ENCODE measurements around the gene BCAR3. TPM values are rescaled to one million over a fixed set of nuclear protein-coding genes. Genes with fewer than 3 reads are reported as not detected.

The BCAR3 gene
- total RNA-seq, 1 donor from 2014 or later: 11.7 TPM

DNA sequence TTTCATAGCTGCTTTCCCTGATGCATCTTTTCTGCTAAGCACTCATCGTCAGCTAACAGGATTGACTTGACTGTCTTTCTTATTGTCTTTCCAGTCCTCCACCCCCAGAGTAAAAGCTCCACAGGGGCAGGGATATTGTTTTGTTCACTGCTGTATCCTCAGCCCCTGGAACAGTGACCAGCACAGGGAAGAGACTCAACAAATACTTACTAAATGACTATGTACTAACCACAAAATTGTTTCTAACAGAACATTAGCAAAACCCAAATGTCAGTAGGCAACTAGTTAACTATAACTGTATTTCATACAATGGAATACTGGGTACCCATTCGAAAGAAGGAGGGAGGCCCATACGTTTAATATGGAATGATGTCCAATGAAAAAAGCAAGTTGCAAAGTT, 53.0 kb downstream of the BCAR3 start:
- H3K4me1 ChIP-seq: no peaks in the 10 kb centered on the region
- Mint-ChIP-seq H3K27ac (no peak overlapping the region), H3K36me3 (peaks cover 9% of the 10 kb centered on the region), H3K4me1 (peaks cover 20% of the 10 kb centered on the region), H3K27me3 (ENCODE audit: insufficient read depth, low read depth) (no peaks in the 10 kb centered on the region), H3K4me3 (no peak overlapping the region), H3K9me3 (no peaks in the 10 kb centered on the region)
- no peaks in the 10 kb centered on the region for H3F3A ChIP-seq (ENCODE audit: low read depth)
- no peaks in the 10 kb centered on the region for H3K36me3 ChIP-seq
- H4K20me1 ChIP-seq (ENCODE audit: low read depth): no peaks in the 10 kb centered on the region
- H3K4me3 ChIP-seq: no peak overlapping the region
- H2AFZ ChIP-seq (replicated peaks): no peak overlapping the region
- no peak overlapping the region for H3K9ac ChIP-seq
- TF ChIP-seq, protein P1, sequence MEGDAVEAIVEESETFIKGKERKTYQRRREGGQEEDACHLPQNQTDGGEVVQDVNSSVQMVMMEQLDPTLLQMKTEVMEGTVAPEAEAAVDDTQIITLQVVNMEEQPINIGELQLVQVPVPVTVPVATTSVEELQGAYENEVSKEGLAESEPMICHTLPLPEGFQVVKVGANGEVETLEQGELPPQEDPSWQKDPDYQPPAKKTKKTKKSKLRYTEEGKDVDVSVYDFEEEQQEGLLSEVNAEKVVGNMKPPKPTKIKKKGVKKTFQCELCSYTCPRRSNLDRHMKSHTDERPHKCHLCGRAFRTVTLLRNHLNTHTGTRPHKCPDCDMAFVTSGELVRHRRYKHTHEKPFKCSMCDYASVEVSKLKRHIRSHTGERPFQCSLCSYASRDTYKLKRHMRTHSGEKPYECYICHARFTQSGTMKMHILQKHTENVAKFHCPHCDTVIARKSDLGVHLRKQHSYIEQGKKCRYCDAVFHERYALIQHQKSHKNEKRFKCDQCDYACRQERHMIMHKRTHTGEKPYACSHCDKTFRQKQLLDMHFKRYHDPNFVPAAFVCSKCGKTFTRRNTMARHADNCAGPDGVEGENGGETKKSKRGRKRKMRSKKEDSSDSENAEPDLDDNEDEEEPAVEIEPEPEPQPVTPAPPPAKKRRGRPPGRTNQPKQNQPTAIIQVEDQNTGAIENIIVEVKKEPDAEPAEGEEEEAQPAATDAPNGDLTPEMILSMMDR (IDR thresholded peaks at IDR 0.05): no peak
- TF ChIP-seq EZH2 (IDR thresholded peaks at IDR 0.05): no peak
- TF ChIP-seq EZH2phosphoT487 (IDR thresholded peaks at IDR 0.05): no peak
- no peak overlapping the region for H3K4me2 ChIP-seq
- H3K27me3 ChIP-seq: no peaks in the 10 kb centered on the region
- DNase-seq (ENCODE audit: low spot score): no peak
- no peak overlapping the region for H3K27ac ChIP-seq
- H3K79me2 ChIP-seq (ENCODE audit: low read depth): peaks cover 4% of the 10 kb centered on the region
- no peaks in the 10 kb centered on the region for H3K9me3 ChIP-seq (ENCODE audit: low read depth)

DNA sequence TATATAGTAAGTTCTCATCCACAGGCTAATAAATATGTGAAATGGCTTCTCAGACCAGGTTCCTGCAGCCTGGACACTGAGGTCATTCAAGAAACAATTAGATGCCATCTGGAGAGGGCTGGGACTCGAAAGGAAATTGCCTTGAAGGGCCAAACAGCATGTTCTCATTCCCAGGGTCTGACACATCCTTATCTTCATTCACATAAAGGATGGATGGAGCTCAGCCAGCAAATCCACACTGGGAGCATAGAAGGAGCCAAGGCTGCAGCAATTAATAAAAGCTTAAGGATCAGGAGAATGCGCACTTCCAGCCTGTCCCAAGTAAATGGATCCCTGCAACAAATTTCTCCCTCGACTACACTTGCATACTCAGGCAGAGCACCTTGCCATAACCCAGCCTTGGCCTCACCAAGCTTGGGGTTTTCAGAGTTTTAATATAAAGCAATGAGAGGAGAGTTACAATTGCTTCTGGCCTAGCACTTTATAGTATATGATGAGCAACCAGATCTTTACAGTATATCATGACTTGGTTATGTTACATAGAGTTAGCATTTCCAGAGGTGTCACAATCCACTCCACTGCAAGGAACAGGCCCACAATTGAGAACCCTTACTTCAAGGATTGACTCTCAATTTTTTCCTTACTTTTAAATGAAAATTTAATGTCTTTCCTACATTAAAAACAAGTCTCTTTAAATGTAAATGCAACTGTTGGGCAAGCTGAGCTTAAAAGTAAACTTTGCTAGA, 55.9 kb downstream of the BCAR3 start:
- no peaks in the 10 kb centered on the region for H3F3A ChIP-seq (ENCODE audit: low read depth)
- no peaks in the 10 kb centered on the region for H4K20me1 ChIP-seq (ENCODE audit: low read depth)
- no peaks in the 10 kb centered on the region for H3K27me3 ChIP-seq
- DNase-seq (ENCODE audit: low spot score): no peak
- no peak overlapping the region for H3K27ac ChIP-seq
- no peak for TF ChIP-seq EZH2phosphoT487 (IDR thresholded peaks at IDR 0.05)
- no peak for TF ChIP-seq EZH2 (IDR thresholded peaks at IDR 0.05)
- TF ChIP-seq, protein P1 (IDR thresholded peaks at IDR 0.05): no peak
- H2AFZ ChIP-seq (replicated peaks): no peak overlapping the region
- H3K27ac Mint-ChIP-seq: peak overlapping the region; percentile 44
- H3K36me3 ChIP-seq: no peaks in the 10 kb centered on the region
- H3K9ac ChIP-seq: no peak overlapping the region
- H3K79me2 ChIP-seq (ENCODE audit: low read depth): peaks cover 4% of the 10 kb centered on the region
- H3K9me3 ChIP-seq (ENCODE audit: low read depth): no peaks in the 10 kb centered on the region
- peaks cover 23% of the 10 kb centered on the region for H3K4me1 Mint-ChIP-seq
- H3K27me3 Mint-ChIP-seq (ENCODE audit: insufficient read depth, low read depth): no peaks in the 10 kb centered on the region
- no peak overlapping the region for H3K4me2 ChIP-seq
- H3K4me3 Mint-ChIP-seq: no peak overlapping the region
- no peaks in the 10 kb centered on the region for H3K4me1 ChIP-seq
- H3K9me3 Mint-ChIP-seq: no peaks in the 10 kb centered on the region
- H3K4me3 ChIP-seq: no peak overlapping the region
- peaks cover 5% of the 10 kb centered on the region for H3K36me3 Mint-ChIP-seq

DNA sequence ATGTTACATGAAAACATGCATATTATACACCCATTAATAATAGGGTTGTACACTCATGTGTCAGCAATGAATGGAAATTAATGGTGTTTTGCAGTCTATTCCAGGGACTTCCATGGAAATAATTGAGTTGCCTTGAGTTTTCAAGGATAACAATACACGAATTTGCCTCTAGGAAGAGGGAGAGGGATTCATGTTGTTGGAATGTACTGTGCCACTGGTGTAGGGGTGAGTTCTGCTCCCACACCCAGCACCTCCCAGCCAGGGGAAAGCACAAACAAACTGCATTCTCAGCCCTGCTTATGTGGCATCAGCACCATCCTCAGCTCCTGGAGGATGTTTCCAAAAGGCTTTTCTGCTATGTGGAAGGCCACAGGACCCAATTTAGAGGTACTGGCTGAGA, 57.8 kb downstream of the BCAR3 start:
- Histone ChIP-seq H3K27me3 (no peaks in the 10 kb centered on the region), H4K20me1 (ENCODE audit: low read depth) (no peaks in the 10 kb centered on the region), H3K4me1 (no peaks in the 10 kb centered on the region), H3K9ac (no peak overlapping the region), H3K27ac (no peak overlapping the region), H3K4me2 (no peak overlapping the region), H3K79me2 (ENCODE audit: low read depth) (peaks cover 4% of the 10 kb centered on the region), H3K36me3 (no peaks in the 10 kb centered on the region), H3F3A (ENCODE audit: low read depth) (no peaks in the 10 kb centered on the region), H3K9me3 (ENCODE audit: low read depth) (no peaks in the 10 kb centered on the region), H2AFZ (replicated peaks) (no peak overlapping the region), H3K4me3 (no peak overlapping the region)
- TF ChIP-seq, protein P1 (IDR thresholded peaks at IDR 0.05): no peak
- no peak for TF ChIP-seq EZH2 (IDR thresholded peaks at IDR 0.05)
- no peak for TF ChIP-seq EZH2phosphoT487 (IDR thresholded peaks at IDR 0.05)
- no peak overlapping the region for H3K4me3 Mint-ChIP-seq
- H3K4me1 Mint-ChIP-seq: peaks cover 28% of the 10 kb centered on the region
- no peaks in the 10 kb centered on the region for H3K9me3 Mint-ChIP-seq
- peaks cover 5% of the 10 kb centered on the region for H3K36me3 Mint-ChIP-seq
- DNase-seq (ENCODE audit: low spot score): no peak
- peaks cover 2% of the 10 kb centered on the region for H3K27me3 Mint-ChIP-seq (ENCODE audit: insufficient read depth, low read depth)
- no peak overlapping the region for H3K27ac Mint-ChIP-seq
